HepG2 (cell line): ENCODE data around the gene TNFSF10. TPM values are rescaled to one million over a fixed set of nuclear protein-coding genes. Genes with fewer than 3 reads are reported as not detected.
A peak's percentile ranks its signal among the peaks of the same experiment; 100 is the strongest.

ENCODE experiments used
- ARHGAP35 ChIP-seq: sonication (generic); formaldehyde crosslinking; IDR thresholded peaks from 2 replicates; pipeline ENCODE4 v1.9.0; 2022; ENCODE audit warnings: mild to moderate bottlenecking, inconsistent platforms, moderate library complexity, missing genetic modification reagents, borderline replicate concordance
- BRCA1 ChIP-seq: sonication (generic); formaldehyde crosslinking; IDR thresholded peaks from 2 replicates; pipeline ENCODE4 v1.4.0; 2020; ENCODE audit warnings: missing genetic modification reagents
- BRD4 ChIP-seq: sonication (generic); formaldehyde crosslinking; IDR thresholded peaks from 2 replicates; pipeline ENCODE4 v1.4.0; 2020; ENCODE audit warnings: missing genetic modification reagents
- DBP ChIP-seq: sonication (generic); formaldehyde crosslinking; IDR thresholded peaks from 2 replicates; pipeline ENCODE4 v1.4.0; 2020; ENCODE audit warnings: missing genetic modification reagents; ENCODE audit errors: not compliant biosample characterization
- ELF4 ChIP-seq: sonication (generic); formaldehyde crosslinking; IDR thresholded peaks from 2 replicates; pipeline ENCODE4 v1.5.0; 2020; ENCODE audit warnings: missing genetic modification reagents, mild to moderate bottlenecking, moderate library complexity, borderline replicate concordance
- GTF2F1 ChIP-seq: fragments of 150-350 bp; IDR thresholded peaks from 2 replicates; pipeline ENCODE4 v1.6.1; 2014; ENCODE audit warnings: low read length
- GTF3A ChIP-seq: sonication (generic); formaldehyde crosslinking; conservative IDR thresholded peaks from 2 replicates; pipeline ENCODE4 v1.4.0; 2020; ENCODE audit warnings: mild to moderate bottlenecking, missing genetic modification reagents
- HES4 ChIP-seq: sonication (generic); formaldehyde crosslinking; IDR thresholded peaks from 2 replicates; pipeline ENCODE4 v1.9.0; 2021; ENCODE audit warnings: mild to moderate bottlenecking, missing genetic modification reagents, borderline replicate concordance
- HMG20A ChIP-seq: IDR thresholded peaks from 2 replicates; pipeline ENCODE4 v1.6.1; 2016; ENCODE audit warnings: borderline replicate concordance
- MED8 ChIP-seq: sonication (generic); formaldehyde crosslinking; IDR thresholded peaks from 2 replicates; pipeline ENCODE4 v1.8.1; 2023; ENCODE audit warnings: mild to moderate bottlenecking, missing genetic modification reagents; ENCODE audit not compliant: insufficient replicate concordance
- MYC ChIP-seq: sonication (generic); formaldehyde crosslinking; IDR thresholded peaks from 2 replicates; pipeline ENCODE4 v1.9.0; 2021; ENCODE audit warnings: missing genetic modification reagents, borderline replicate concordance
- MZF1 ChIP-seq: sonication (generic); formaldehyde crosslinking; IDR thresholded peaks from 2 replicates; pipeline ENCODE4 v1.8.1; 2023; ENCODE audit warnings: mild to moderate bottlenecking, missing genetic modification reagents, borderline replicate concordance
- NFATC3 ChIP-seq: sonication (generic); formaldehyde crosslinking; IDR thresholded peaks from 2 replicates; pipeline ENCODE4 v1.5.1; 2020; ENCODE audit warnings: mild to moderate bottlenecking, missing genetic modification reagents
- PRPF4 ChIP-seq: fragments of 200-400 bp; formaldehyde crosslinking; IDR thresholded peaks from 2 replicates; pipeline ENCODE4 v1.6.1; 2016; ENCODE audit warnings: low read length, low read depth; ENCODE audit not compliant: poor library complexity, severe bottlenecking
- RARA ChIP-seq: IDR thresholded peaks from 2 replicates; pipeline ENCODE4 v1.6.1; 2016; ENCODE audit warnings: missing genetic modification reagents, missing compliant biosample characterization
- REPIN1 ChIP-seq: sonication (generic); formaldehyde crosslinking; IDR thresholded peaks from 2 replicates; pipeline ENCODE4 v1.8.0; 2022; ENCODE audit warnings: missing genetic modification reagents, low read depth, mild to moderate bottlenecking, borderline replicate concordance
- RFXAP ChIP-seq: sonication (generic); formaldehyde crosslinking; IDR thresholded peaks from 2 replicates; pipeline ENCODE4 v1.4.0; 2020; ENCODE audit warnings: missing genetic modification reagents, borderline replicate concordance
- RNF2 ChIP-seq: fragments of 450-650 bp; conservative IDR thresholded peaks from 2 replicates; pipeline ENCODE4 v1.6.1; 2016; ENCODE audit warnings: low read depth
- RXRA ChIP-seq: sonication (generic); formaldehyde crosslinking; IDR thresholded peaks from 2 replicates; pipeline ENCODE4 v1.5.1; 2020; ENCODE audit warnings: missing genetic modification reagents
- TOPORS ChIP-seq: sonication (generic); formaldehyde crosslinking; IDR thresholded peaks from 2 replicates; pipeline ENCODE4 v1.8.0; 2023; ENCODE audit warnings: mild to moderate bottlenecking, missing genetic modification reagents
- ZFP37 ChIP-seq: sonication (generic); formaldehyde crosslinking; IDR thresholded peaks from 2 replicates; pipeline ENCODE4 v1.4.0; 2020; ENCODE audit warnings: missing genetic modification reagents, borderline replicate concordance
- ZFYVE20 ChIP-seq: sonication (generic); formaldehyde crosslinking; IDR thresholded peaks from 2 replicates; pipeline ENCODE4 v1.8.0; 2023; ENCODE audit warnings: low read depth, mild to moderate bottlenecking, moderate library complexity, missing genetic modification reagents, borderline replicate concordance
- ZNF12 ChIP-seq: sonication (generic); formaldehyde crosslinking; IDR thresholded peaks from 2 replicates; pipeline ENCODE4 v1.5.0; 2020; ENCODE audit warnings: missing genetic modification reagents
- ZNF292 ChIP-seq: sonication (generic); formaldehyde crosslinking; IDR thresholded peaks from 2 replicates; pipeline ENCODE4 v1.8.1; 2022; ENCODE audit warnings: mild to moderate bottlenecking, low read depth, missing genetic modification reagents, borderline replicate concordance
- ZNF570 ChIP-seq: sonication (generic); formaldehyde crosslinking; IDR thresholded peaks from 2 replicates; pipeline ENCODE4 v1.4.0; 2020; ENCODE audit warnings: mild to moderate bottlenecking, missing genetic modification reagents, borderline replicate concordance
- ZNF678 ChIP-seq: sonication (generic); formaldehyde crosslinking; IDR thresholded peaks from 2 replicates; pipeline ENCODE4 v1.4.0; 2020; ENCODE audit warnings: mild to moderate bottlenecking, missing genetic modification reagents
- ZNF710 ChIP-seq: sonication (generic); formaldehyde crosslinking; IDR thresholded peaks from 2 replicates; pipeline ENCODE4 v1.5.0; 2020; ENCODE audit warnings: mild to moderate bottlenecking, missing genetic modification reagents, borderline replicate concordance
- ZNF883 ChIP-seq: sonication (generic); formaldehyde crosslinking; IDR thresholded peaks from 2 replicates; pipeline ENCODE4 v1.5.1; 2020; ENCODE audit warnings: mild to moderate bottlenecking, missing genetic modification reagents; ENCODE audit errors: not compliant biosample characterization
- polyA plus RNA-seq, 8 experiments: library from polyadenylated mRNA; depleted of rRNA in 3 of 8; stranded (reverse) in 7 of 8; unstranded in 1 of 8; fragments of >200 nt; fragmentation: Illumina TruSeq in 4 of 8; extraction: Trizol in 4 of 8; gene quantifications; 2 replicates each; pipeline versions ENCODE4 v1.2.1 to v1.2.3, GENCODE V29; 2011 to 2016; ENCODE audit warnings: low read depth in 4 of 8, missing spikeins in 1 of 8, mixed read lengths in 1 of 8; ENCODE audit not compliant: insufficient read depth in 1 of 8
- total RNA-seq, 5 experiments: library from RNA; depleted of rRNA; stranded (reverse); fragments of >200 nt; fragmentation: Illumina TruSeq; extraction: Trizol; gene quantifications; 2 replicates each; pipeline ENCODE4 v1.2.3, GENCODE V29; 2016; ENCODE audit warnings: low read depth in 1 of 5

The TNFSF10 gene
- total and polyA plus RNA-seq, 2 of the 13 experiments (the other 11 are each of a cell fraction or from before 2014, with no cell fraction given) = 8.4 to 9.9 TPM

GRCh38 chr3:172522871-172523818 is at the start of gene TNFSF10 (continued):
- no peak for TF ChIP-seq GTF2F1
- no peak for TF ChIP-seq RFXAP
- no peak for TF ChIP-seq PRPF4
- TF ChIP-seq BRD4 (CRISPR knock-in tag) = 0 out of 2 replicates have a peak, but pooled peaks have one; percentile 10
- no peak for TF ChIP-seq MYC (CRISPR knock-in tag)
- no peak for TF ChIP-seq DBP (CRISPR knock-in tag)
- no peak for TF ChIP-seq NFATC3 (CRISPR knock-in tag)
- no peak for TF ChIP-seq ZFP37 (CRISPR knock-in tag)
- no peak for TF ChIP-seq ZFYVE20 (CRISPR knock-in tag)
- TF ChIP-seq MED8 (CRISPR knock-in tag) = no peak
- 0 out of 2 replicates have a peak, but pooled peaks have one; percentile 32 for TF ChIP-seq BRCA1 (CRISPR knock-in tag)
- no peak for TF ChIP-seq ZNF570 (CRISPR knock-in tag)
- no peak for TF ChIP-seq ELF4 (CRISPR knock-in tag)
- peak; percentile 31; the same call in 1 of the 2 replicates for TF ChIP-seq ARHGAP35 (CRISPR knock-in tag)
- TF ChIP-seq GTF3A = no peak
- no peak for TF ChIP-seq REPIN1 (CRISPR knock-in tag)
- no peak for TF ChIP-seq TOPORS (CRISPR knock-in tag)
- TF ChIP-seq HMG20A = peak; percentile 49; the same call in 1 of the 2 replicates
- TF ChIP-seq ZNF12 (CRISPR knock-in tag) = no peak
- no peak for TF ChIP-seq RXRA (CRISPR knock-in tag)
- TF ChIP-seq MZF1 (CRISPR knock-in tag) = no peak
- TF ChIP-seq ZNF710 (CRISPR knock-in tag) = no peak; the same call in 1 of the 2 replicates
- no peak for TF ChIP-seq RNF2
- TF ChIP-seq ZNF678 = no peak
- TF ChIP-seq ZNF292 (CRISPR knock-in tag) = peak; percentile 99
- 0 out of 2 replicates have a peak, but pooled peaks have one; percentile 53 for TF ChIP-seq HES4 (CRISPR knock-in tag)
- TF ChIP-seq ZNF883 (CRISPR knock-in tag) = no peak
- peak; percentile 29 for TF ChIP-seq RARA (CRISPR knock-in tag)
